Mesenteric fat pad (tissue), 1 donor: ENCODE measurements around the gene H1-8. TPM values are rescaled to one million over a fixed set of nuclear protein-coding genes. Genes with fewer than 3 reads are reported as not detected.

ENCODE experiments used
- DNase-seq: peaks from one replicate; pipeline ENCODE4 v3.0.0-alpha.2; 2020; ENCODE audit warnings: low spot score
- total RNA-seq: library from RNA; stranded (reverse); fragmentation: NEBNext Ultra II Directional; extraction: Animal tissue kit (Norgen Biotek cat#: 25700); gene quantifications from one replicate; pipeline ENCODE4 v1.2.1, GENCODE V29; 2021
- donor health status: DM: yes; HTN: yes; CAD: no.

H1-8 gene
- total RNA-seq, 1 donor from 2014 or later: not detected

GRCh38 chr3:129555616-129556357, 12.8 kb downstream of the H1-8 start:
- no peak for DNase-seq

GRCh38 chr3:129556358-129556695, 13.4 kb downstream of the H1-8 start:
- no peak for DNase-seq

GRCh38 chr3:129556890-129557547, 14.0 kb downstream of the H1-8 start:
- no peak for DNase-seq

GRCh38 chr3:129557548-129557894, 14.5 kb downstream of the H1-8 start:
- DNase-seq: no peak

- DNase-seq: no peak
Measured at GRCh38 chr3:129558081-129558771, 15.3 kb downstream of the H1-8 start.

- DNase-seq: no peak
Measured at GRCh38 chr3:129558772-129559564, 16.0 kb downstream of the H1-8 start.

GRCh38 chr3:129559565-129560079, 16.6 kb downstream of the H1-8 start:
- DNase-seq: no peak

- DNase-seq: no peak
Measured at GRCh38 chr3:129560269-129560787, 17.4 kb downstream of the H1-8 start.

- peak; percentile 92 for DNase-seq
Measured at GRCh38 chr3:129560911-129561594, 18.1 kb downstream of the H1-8 start.

- DNase-seq: no peak
Measured at GRCh38 chr3:129561619-129562248, 18.8 kb downstream of the H1-8 start.

GRCh38 chr3:129562803-129563202, 19.8 kb downstream of the H1-8 start:
- DNase-seq: no peak

- no peak for DNase-seq
Measured at GRCh38 chr3:129563332-129563731, 20.4 kb downstream of the H1-8 start.

GRCh38 chr3:129563850-129564535, 21.0 kb downstream of the H1-8 start:
- DNase-seq: no peak

GRCh38 chr3:129564981-129565644, 22.1 kb downstream of the H1-8 start:
- no peak for DNase-seq

- no peak for DNase-seq
Measured at GRCh38 chr3:129565902-129566301, 22.9 kb downstream of the H1-8 start.

GRCh38 chr3:129567176-129567705, 24.3 kb downstream of the H1-8 start:
- no peak for DNase-seq

- DNase-seq: no peak
Measured at GRCh38 chr3:129567939-129568338, 25.0 kb downstream of the H1-8 start.

GRCh38 chr3:129569856-129570255, 26.9 kb downstream of the H1-8 start:
- no peak for DNase-seq
